ENCODE measurements around the gene SIGLEC12. TPM values are rescaled to one million over a fixed set of nuclear protein-coding genes. Genes with fewer than 3 reads are reported as not detected.
"Not testable (repeated sequence)": the region's sequence is repeated elsewhere in the genome, so short reads cannot be mapped to it uniquely, and the experiment has no call there.

SIGLEC12 gene
- polyA plus RNA-seq, 1 donor (not counting 4 experiments of a cell fraction or from before 2014, with no cell fraction given): not detected

- H2AFZ ChIP-seq (ENCODE audit: control insufficient read depth, low read length): no peak overlapping the region
- H3K4me3 ChIP-seq (ENCODE audit: control insufficient read depth in 2 of 3, extremely low read depth in 1 of 3, insufficient read depth in 2 of 3, low read depth in 1 of 3, low read length in 3 of 3): no peak overlapping the region
- H3K9me3 ChIP-seq (ENCODE audit: control insufficient read depth, low read depth, low read length): no peaks in the 10 kb centered on the region
- no peaks in the 10 kb centered on the region for H4K20me1 ChIP-seq (ENCODE audit: control insufficient read depth, extremely low read depth, insufficient read depth, low read length)
- H3K27ac ChIP-seq (ENCODE audit: control insufficient read depth, insufficient read depth, low read length): no peak overlapping the region
- no peaks in the 10 kb centered on the region for H3K27me3 ChIP-seq (ENCODE audit: control insufficient read depth, extremely low read depth, insufficient read depth, low read length)
- DNase-seq (ENCODE audit: low read depth, low spot score) (no peak), FAIRE-seq (no peak)
- no peak overlapping the region for H3K4me2 ChIP-seq (ENCODE audit: control insufficient read depth, extremely low read depth, insufficient read depth, low read depth, low read length)
- dilution Hi-C loops (cut with MboI; ENCODE audit: extremely low pct_ligation_motif_present, low sequenced_read_pairs): no loop called here
- no peaks in the 10 kb centered on the region for H3K9me1 ChIP-seq (ENCODE audit: control insufficient read depth, extremely low read depth, insufficient read depth, low read length)
- TF ChIP-seq CTCF (optimal IDR thresholded peaks at IDR 0.05 in 1 of 3, IDR thresholded peaks at IDR 0.05 in 1 of 3, conservative IDR thresholded peaks at IDR 0.05 in 1 of 3; ENCODE audit: extremely low read depth in 1 of 3, insufficient read depth in 2 of 3, low read length in 3 of 3) (no peak), EZH2 (IDR thresholded peaks at IDR 0.05; ENCODE audit: low read length) (no peak)
- no peaks in the 10 kb centered on the region for H3K4me1 ChIP-seq (ENCODE audit: control insufficient read depth, extremely low read depth, insufficient read depth, low read length)
- no peaks in the 10 kb centered on the region for H3K79me2 ChIP-seq (ENCODE audit: control insufficient read depth, insufficient read depth, low read length)
- H3K36me3 ChIP-seq (ENCODE audit: control insufficient read depth in 2 of 2, extremely low read depth in 1 of 2, insufficient read depth in 2 of 2, low read length in 2 of 2): no peaks in the 10 kb centered on the region
- H3K9ac ChIP-seq (ENCODE audit: control insufficient read depth, extremely low read depth, insufficient read depth, low read length): no peak overlapping the region
Observed at GRCh38 chr19:51448011-51448410, 53.6 kb downstream of the SIGLEC12 start.

- H3K27ac ChIP-seq (ENCODE audit: control insufficient read depth, insufficient read depth, low read length); H3K9ac ChIP-seq (ENCODE audit: control insufficient read depth, extremely low read depth, insufficient read depth, low read length); H3K9me3 ChIP-seq (ENCODE audit: control insufficient read depth, low read depth, low read length); H3K4me2 ChIP-seq (ENCODE audit: control insufficient read depth, extremely low read depth, insufficient read depth, low read depth, low read length); dilution Hi-C loops (cut with MboI; ENCODE audit: extremely low pct_ligation_motif_present, low sequenced_read_pairs); H3K36me3 ChIP-seq (ENCODE audit: control insufficient read depth in 2 of 2, extremely low read depth in 1 of 2, insufficient read depth in 2 of 2, low read length in 2 of 2); FAIRE-seq; H3K27me3 ChIP-seq (ENCODE audit: control insufficient read depth, extremely low read depth, insufficient read depth, low read length); H3K4me3 ChIP-seq (ENCODE audit: control insufficient read depth in 2 of 3, extremely low read depth in 1 of 3, insufficient read depth in 2 of 3, low read depth in 1 of 3, low read length in 3 of 3); DNase-seq (ENCODE audit: low read depth, low spot score); H3K4me1 ChIP-seq (ENCODE audit: control insufficient read depth, extremely low read depth, insufficient read depth, low read length); H4K20me1 ChIP-seq (ENCODE audit: control insufficient read depth, extremely low read depth, insufficient read depth, low read length); H3K79me2 ChIP-seq (ENCODE audit: control insufficient read depth, insufficient read depth, low read length); H2AFZ ChIP-seq (ENCODE audit: control insufficient read depth, low read length); H3K9me1 ChIP-seq (ENCODE audit: control insufficient read depth, extremely low read depth, insufficient read depth, low read length): not testable (repeated sequence)
Observed at GRCh38 chr19:51447510-51447909, 54.1 kb downstream of the SIGLEC12 start.

Measured in keratinocyte (primary cell).